GM18499 (cell line): ENCODE data around the gene ZNHIT2.
"Not testable (repeated sequence)": the region's sequence is repeated elsewhere in the genome, so short reads cannot be mapped to it uniquely, and the experiment has no call there.

Experiments used
- ATAC-seq: cut with Tn5 transposase; IDR thresholded peaks from one replicate; pipeline ENCODE4 v1.9.1; 2021; ENCODE audit warnings: moderate number of reproducible peaks; ENCODE audit not compliant: insufficient read depth, unreplicated experiment

The ZNHIT2 gene

DNA sequence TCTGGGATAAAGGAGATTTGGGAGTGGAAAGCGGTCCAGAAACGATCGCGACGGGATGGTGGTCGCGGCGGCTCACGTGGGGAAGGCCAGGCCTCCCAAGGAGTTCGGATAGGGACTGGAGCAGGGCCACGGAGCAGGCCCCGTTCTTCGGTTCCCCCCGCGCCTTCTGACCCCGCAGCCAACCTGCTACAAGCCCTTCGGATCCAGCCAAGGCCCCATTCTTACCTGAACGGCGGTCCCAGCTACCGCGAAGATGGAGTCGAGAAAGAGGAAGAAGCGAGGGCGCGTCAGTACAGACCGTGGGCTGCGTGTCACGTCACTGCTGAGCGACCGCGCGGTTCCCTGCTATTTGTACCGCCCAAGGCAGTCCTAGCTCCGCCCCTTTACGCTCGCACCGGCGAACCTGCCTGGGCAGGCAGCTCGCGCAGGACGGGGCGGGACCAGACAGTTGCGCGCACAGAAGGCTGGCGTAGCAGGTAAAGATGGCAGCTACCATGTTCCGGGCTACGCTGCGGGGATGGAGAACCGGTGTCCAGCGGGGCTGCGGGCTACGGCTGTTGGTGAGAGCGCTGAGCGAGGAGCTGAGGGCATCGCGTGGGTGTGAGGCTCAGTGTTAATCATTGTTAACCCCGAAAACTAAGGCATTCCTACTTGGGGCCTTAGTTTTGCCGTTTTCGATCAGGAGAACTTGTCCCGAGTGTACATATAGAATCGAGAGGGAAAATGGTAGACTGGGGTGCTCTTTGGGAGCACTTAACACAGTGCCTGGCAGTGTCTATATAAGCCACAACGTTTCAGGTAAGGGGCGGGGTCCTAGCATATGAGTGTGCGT is 4.6 kb upstream of the ZNHIT2 start, which contains the start of the genes FAU and MRPL49:
Gene FAU, minus strand, starts transcription at position 270 of the 832 bp plus-strand sequence. CDS start 321 bp downstream, outside the sequence.
Gene MRPL49, plus strand, starts transcription at position 457 of the 832 bp plus-strand sequence. Its CDS starts 26 bp downstream, at position 483.
- peak; percentile 66 for ATAC-seq

DNA sequence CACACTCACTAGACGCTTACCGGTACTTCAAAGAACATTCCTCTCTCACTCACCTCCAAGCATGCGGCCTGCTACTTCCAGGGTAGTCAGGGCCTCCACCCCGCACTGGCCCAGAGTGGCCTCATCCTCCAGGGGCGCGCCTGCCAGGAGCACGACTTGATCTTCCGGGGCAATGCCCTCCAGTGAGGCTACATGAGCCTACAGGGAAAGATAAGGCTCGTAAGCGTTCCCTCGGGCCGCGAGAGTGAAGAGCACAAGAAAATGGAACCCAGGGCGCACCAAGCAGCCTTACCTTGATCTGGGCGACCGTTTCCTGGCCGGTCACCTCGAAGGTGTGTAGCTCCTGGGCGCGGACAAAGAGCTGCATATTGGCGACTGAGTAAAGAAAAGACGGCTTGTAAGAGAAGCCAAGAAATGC is 4.0 kb upstream of the ZNHIT2 start:
- ATAC-seq: no peak

DNA sequence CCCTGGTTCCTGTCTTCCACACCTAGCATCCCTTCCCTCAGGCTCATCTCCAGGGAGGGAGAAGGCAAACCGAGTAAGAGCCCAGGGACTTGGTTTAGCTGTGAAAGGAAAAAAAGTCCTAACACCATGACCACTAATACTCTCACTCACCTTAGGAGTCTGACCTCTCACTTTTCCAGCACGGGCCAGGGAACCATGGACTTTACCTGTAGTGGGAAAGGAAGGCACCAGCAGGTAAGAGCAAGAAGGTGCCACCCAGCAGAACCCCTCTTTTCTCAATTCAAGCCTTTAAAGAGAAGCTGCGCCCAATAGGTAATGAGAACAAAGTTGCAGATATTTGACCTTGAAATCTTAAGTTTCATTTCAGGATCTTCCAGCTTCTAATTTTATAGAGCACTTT is 3.3 kb upstream of the ZNHIT2 start:
- ATAC-seq: no peak

DNA sequence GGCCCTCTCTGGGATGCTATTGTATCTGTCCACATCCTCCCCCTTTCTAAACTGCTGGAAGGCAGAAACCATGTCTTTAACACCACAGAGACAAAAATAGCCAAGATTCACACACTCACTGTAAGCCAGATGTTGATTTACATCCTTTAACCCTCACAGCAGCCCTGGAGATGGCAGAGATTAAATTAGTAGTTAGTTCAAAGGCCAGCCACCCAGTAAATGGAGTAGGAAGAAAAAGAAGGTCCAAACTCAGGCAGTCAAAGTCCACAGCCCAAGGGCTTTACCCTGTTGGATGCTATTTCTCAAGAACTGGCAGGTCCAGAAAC is 2.1 kb upstream of the ZNHIT2 start:
- no peak for ATAC-seq

DNA sequence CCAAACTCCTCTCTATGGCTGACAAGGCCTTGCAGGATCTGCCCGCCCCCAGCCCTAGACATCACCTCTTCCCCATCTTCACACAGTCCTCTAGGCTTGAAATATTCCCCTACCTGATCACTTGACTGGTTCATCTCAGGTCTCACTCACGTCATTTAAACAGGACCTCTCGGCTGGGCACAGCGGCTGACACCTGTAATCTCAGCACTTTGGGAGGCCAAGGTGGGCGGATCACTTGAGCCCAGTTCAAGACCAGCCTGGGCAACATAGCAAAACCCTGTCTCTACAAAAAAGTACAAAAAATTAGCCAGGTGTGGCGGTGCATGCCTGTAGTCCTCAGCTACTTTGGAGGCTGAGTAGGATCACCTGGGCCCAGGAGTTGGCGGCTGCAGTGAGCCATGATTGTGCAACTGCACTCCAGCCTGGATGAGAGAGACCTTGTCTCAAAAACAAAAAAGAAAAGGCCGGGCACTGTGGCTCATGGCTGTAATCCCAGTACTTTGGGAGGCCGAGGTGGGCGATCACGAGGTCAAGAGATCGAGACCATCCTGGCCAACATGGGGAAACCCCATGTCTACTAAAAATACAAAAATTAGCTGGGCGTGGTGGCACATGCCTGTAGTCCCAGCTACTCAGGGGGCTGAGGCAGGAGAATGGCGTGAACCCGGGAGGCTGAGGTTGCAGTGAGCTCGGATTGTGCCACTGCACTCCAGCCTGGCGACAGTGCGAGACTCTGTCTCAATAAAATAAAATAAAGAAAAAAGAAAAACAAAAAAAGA is 1.6 kb upstream of the ZNHIT2 start:
- ATAC-seq: not testable (repeated sequence)

DNA sequence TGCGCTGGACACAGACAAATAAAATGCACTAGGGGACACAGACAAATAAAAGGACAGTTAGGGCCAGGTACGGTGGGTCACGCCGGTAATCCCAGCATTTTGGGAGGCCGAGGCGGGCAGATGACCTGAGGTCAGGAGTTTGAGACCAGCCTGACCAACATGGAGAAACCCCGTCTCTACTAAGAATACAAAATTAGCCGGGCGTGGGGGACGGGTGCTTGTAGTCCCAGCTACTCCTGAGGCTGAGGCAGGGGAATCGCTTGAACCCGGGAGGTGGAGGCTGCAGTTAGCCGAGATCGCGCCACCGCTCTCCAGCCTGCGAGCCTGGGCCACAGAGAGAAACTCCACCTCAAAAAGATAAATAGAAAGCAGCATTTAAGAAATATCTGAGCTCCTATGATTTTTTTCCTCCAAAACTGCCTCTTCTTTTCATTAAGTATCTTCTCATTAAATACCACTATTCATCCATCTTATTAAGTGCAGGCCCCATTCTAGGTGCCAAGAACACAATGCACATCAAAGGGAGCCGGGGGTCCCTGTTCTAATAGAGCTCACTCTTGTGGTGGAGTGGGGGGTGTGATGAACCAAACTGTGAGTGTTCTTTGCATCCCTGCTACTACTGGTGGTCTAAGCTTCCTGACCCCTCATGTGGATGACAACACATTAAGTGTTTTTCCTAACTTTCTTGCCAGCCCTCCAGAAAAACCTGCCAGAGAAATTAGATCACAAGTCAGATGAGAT is 766 bp upstream of the ZNHIT2 start:
- no peak for ATAC-seq

DNA sequence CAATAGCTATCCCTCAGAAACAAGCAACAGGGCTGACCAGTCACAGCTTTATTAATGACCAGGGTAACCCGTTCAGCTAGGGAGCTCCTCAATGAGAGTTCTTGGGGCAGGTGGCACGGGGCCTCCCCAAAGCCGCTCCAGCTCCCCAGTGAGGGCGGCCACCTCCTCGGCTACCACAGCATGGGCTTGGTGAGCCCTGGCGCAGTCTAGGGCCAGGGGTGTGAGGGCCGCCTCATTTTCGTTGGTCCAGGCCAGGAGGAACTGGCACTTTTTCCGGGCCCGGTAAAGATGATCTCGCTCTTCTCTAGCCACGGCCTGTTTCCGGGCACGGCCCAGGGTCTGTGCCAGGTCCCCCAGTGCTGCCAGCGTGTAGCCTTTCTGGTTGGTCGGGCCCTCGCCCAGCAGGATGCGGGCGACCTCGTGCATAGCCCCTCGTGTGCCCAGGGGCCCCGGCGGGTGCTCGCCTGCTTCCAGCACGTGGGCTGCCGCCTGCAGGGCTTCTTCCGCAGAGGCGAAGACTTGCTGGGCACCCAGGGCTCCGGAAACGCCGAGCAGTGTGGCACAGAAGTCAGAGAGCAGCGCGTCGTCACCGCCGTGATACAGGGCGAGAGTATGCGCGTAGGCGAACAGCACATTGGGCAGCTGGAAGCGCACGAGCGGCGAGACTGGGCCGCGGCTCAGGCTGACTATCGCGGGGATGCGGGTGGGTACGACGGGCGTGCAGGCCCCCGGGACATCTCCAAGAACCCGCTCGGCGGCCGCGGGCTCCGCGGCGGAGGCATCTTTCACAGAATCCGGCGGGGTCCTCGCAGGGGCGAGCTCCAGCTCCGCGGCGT is 913 bp downstream of the ZNHIT2 start:
- ATAC-seq: no peak

DNA sequence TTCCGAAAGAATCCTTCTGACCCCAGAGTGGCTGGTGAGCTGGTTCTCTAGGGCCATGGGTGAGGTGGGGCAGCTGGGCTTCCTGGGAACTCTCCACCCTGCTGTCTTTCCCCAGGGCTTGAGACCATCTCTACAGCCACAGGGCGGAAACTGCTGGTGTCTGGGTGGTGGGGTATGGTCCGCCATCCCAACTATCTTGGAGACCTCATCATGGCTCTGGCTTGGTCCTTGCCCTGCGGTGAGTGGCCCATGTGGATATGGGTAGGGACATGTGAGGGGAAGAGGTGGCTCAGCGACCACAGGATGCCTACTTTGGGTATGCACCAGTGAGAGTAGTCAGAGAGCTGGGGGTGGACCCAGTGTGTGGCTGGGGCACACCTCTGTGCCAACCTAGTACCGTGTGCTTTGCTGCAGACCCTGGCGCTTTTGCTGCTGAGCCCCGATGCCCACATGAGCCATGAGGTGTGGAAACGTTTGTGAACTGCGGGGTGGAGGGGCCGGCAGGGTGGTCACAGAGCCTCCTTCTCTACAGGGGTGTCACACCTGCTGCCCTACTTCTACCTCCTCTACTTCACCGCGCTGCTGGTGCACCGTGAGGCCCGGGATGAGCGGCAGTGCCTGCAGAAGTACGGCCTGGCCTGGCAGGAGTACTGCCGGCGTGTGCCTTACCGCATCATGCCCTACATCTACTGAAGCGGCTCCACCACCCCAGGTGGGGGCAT is 2.0 kb downstream of the ZNHIT2 start:
- no peak for ATAC-seq

DNA sequence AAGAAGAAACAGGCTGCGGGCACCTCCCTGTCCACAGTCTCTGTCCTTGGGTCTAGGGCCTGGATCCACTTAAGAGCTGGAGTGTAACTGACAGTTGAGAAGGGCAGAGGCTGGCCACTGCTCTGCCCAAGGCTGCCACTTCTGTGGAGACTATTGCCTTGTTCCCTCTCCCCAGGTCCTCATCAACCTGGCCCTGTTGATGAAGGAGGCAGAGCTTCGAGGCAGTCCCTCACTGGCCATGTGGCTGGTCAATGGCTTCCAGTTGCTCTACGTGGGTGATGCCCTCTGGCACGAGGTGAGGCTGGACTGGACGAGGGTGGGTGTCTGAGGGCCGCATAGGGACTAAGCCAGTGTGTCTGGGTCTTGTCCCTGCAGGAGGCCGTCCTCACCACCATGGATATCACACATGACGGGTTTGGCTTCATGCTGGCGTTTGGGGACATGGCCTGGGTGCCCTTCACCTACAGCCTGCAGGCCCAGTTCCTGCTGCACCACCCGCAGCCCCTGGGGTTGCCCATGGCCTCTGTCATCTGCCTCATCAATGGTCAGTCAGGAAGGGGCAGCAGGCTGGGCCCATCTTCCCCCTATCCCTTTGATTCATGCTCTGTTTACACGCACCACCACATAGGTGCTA is 2.8 kb downstream of the ZNHIT2 start:
- ATAC-seq: no peak

DNA sequence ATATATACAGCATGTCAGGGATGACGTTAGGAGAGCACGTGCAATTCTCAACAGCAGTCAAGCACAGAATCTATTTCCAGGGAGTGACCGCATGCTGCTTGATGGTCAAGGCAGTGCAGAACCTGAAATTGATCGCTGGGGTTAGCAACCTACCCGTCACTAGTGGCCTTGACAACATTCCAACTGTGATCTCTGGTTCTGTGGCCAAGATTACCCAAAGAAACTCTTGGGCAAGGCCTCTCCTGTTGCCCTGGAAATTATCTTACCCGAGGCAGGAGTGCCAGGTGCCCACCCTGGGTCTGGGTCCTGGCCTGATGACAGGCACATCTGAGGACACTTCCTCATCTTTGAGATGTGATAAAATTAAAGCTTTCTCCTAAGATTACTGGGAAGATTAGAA is 3.7 kb downstream of the ZNHIT2 start:
- no peak for ATAC-seq

DNA sequence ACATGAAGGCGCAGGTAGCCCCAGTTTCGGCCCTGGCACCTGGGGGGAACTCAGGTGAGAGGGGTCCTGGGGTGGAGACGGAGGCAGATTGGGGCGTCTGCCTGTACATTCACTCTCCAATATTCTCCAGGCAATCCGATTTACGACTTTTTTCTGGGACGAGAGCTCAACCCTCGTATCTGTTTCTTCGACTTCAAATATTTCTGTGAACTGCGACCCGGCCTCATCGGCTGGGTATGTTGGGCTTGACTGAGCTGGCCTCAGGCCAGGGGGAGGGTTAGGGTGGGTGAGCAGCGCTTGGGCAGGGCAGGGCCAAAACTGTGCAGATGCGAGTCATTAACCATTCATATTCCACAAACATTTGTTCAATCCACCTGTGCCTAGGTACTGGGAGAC is 4.1 kb downstream of the ZNHIT2 start:
- ATAC-seq: no peak

DNA sequence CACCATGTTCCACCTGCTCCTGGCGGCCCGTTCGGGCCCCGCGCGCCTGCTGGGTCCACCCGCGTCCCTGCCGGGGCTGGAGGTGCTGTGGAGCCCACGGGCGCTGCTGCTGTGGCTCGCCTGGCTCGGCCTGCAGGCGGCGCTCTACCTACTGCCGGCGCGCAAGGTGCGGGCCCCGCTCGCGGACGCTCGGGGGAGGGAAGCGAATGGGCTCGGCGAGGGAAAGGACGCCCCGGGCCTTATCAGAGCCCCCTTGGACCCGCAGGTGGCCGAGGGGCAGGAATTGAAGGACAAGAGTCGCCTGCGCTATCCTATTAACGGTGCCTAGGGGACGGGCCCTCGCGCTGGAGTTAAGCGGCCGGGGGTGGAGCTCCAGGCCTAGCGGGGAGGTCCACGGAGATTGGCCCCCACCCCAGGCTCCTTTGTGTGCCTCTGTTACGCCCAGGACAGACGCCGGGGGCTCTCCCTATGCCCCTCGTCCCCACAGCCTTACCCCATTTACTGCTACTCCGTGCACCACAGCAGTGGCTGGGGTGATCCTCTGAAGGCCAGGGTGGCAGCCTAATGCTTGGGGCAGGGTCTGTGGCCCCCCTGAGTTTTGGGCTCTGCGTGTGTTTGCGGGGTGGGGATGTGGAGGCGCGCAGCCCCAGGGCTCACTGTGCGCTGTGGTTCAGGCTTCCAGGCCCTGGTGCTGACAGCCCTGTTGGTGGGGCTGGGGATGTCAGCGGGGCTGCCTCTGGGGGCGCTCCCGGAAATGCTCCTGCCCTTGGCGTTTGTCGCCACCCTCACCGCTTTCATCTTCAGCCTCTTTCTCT is 4.7 kb downstream of the ZNHIT2 start:
- ATAC-seq: no peak

DNA sequence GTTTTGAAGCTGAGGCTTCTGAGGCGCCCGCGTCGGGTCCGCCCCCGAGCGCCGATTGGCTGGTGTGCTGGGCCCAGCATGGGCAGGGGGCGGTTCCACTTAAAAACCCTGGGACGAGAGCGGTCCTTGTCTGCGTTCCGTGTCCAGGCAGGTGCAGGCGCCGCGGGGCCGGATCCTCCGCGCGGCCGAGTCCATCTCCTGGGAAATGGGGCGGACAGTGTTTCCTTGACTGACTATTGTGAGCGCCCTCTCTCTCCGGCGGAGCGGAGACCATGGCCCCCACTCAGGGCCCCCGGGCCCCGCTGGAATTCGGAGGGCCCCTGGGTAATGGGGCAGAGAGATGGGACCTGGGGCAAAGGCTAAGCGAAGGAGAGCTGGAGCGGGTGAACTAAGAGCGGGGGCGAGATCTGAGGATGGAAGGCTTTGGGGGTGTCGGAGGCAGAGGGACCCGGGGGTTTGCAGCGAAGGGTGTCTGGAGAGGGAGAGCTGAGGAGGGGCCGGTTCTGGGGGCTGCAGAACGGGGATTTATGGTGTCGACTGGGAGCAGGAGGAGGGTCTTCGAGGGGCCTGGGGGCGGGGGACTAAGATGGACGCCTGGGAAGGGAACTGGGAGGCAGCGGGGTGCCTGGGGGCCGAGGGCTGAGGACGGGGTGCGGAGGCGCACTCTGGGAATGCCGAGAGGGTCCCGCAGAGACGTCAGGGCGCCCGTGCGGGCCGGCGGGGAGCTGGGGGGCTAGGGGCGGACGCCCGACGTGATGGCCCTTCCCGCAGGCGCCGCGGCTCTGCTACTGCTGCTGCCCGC is 5.6 kb downstream of the ZNHIT2 start, which contains the start of gene TM7SF2:
Gene TM7SF2, plus strand, starts transcription at position 129 of the 802 bp plus-strand sequence. Its CDS starts 144 bp downstream, at position 273.
- no peak for ATAC-seq

DNA sequence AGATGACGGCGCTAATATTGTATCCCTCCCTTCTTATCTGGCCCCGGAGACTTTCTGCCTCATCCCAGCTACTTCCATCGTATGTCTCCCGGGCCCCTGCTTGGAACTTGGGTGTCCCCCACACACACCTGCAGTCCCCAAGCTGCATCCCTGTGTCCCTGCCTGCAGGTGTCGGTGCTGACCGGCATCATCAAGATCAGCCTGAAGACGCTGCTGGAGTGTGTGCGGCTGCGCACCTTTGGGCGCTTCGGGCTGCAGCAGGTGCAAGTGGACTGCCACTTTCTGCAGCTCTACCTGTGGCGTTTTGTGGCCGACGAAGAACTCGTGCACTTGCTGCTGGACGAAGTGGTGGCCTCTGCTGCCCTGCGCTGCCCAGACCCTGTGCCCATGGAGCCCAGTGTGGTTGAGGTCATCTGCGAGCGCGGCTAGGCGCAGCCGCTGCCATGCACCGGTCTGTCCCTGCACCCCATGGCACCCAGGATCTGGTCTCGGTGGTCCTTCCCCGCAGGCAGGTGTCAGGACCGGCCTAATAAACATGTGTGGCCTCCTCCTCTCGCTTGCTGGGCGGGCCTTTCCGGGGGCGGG is 6.2 kb downstream of the ZNHIT2 start:
- no peak for ATAC-seq

DNA sequence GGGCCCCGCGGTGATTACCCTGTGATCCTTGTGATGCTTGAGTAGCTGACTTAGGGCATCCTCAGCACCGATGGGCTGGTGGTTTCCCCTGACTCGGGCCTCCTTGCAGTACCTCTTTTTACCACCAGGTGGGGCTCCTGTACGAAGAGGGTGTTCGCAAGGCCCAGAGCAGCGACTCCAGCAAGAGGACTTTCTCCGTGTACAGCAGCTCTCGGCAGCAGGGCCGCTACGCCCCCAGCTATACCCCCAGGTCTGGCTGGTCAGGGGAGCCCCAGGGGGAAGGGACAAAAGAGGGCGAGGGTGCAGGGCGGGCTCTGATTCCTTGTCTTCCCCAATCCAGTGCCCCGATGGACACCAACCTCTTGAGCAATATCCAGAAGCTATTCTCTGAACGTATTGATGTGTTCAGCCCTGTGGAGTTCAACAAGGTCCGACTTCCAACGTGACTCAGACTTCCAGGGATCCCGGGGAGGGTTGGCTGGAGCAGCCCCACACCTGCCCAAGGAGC is 7.1 kb downstream of the ZNHIT2 start:
- no peak for ATAC-seq
